A549 (cell line): ENCODE data around the gene CSMD2. TPM values are rescaled to one million over a fixed set of nuclear protein-coding genes. Genes with fewer than 3 reads are reported as not detected.

Experiments
- ATAC-seq, 2 experiments: fragments of 200-7000 bp in 1 of 2; fragments of >200 bp in 1 of 2; cut with Nextera tagmentation in 1 of 2; cut with Tn5 transposase in 1 of 2; 3 replicates each; pipeline versions ENCODE4 v1.8.0 to v1.9.1; 2018 to 2020; ENCODE audit warnings: mild to moderate bottlenecking in 1 of 2, moderate library complexity in 1 of 2
- CTCF ChIA-PET: fragments of 300-600 bp; sonication (Branson Sonifier 250); formaldehyde crosslinking; extraction: SDS; loops from one replicate; lab custom pipeline; 2021; ENCODE audit warnings: antibody characterized with exemption, inconsistent platforms; lab: Yijun Ruan, JAX
- POLR2A ChIA-PET: fragments of 350-600 bp; formaldehyde crosslinking; extraction: SDS; loops from one replicate; lab custom pipeline; 2021; ENCODE audit warnings: antibody characterized with exemption, inconsistent platforms; lab: Yijun Ruan, JAX
- DNase-seq, 2 experiments: peaks; one replicate each; pipeline versions ENCODE4 v3.0.0 to v3.0.0-alpha.2; 2011 to 2016; ENCODE audit warnings: low read depth in 1 of 2, low spot score in 1 of 2
- FAIRE-seq: peaks from 2 replicates; lab custom pipeline; 2011; peaks lifted over from hg19 to GRCh38; lab: Jason Lieb, UNC
- H3K27ac ChIP-seq, 2 experiments: fragments of >200 bp; sonication (Bioruptor Twin); formaldehyde crosslinking; 3 replicates each; pipeline ENCODE4 v1.5.1; 2016 to 2017
- H3K4me1 ChIP-seq: fragments of >200 bp; sonication (Bioruptor Twin); formaldehyde crosslinking; 3 replicates; pipeline ENCODE4 v1.6.1; 2016
- H3K4me2 ChIP-seq: fragments of >200 bp; sonication (Bioruptor Twin); formaldehyde crosslinking; 3 replicates; pipeline ENCODE4 v1.6.1; 2016
- H3K4me3 ChIP-seq: fragments of >200 bp; sonication (Bioruptor Twin); formaldehyde crosslinking; 3 replicates; pipeline ENCODE4 v1.5.1; 2016
- H3K9me3 ChIP-seq: fragments of >200 bp; sonication (Bioruptor Twin); formaldehyde crosslinking; 3 replicates; pipeline ENCODE4 v1.6.1; 2016
- CBX8 ChIP-seq: fragments of 200-600 bp; sonication (generic); IDR thresholded peaks from 2 replicates; pipeline ENCODE4 v1.6.1; 2016
- CHD2 ChIP-seq: fragments of 150-350 bp; IDR thresholded peaks from 2 replicates; pipeline ENCODE4 v1.6.1; 2014; ENCODE audit warnings: low read length; ENCODE audit not compliant: partially characterized antibody
- CHD4 ChIP-seq: fragments of 200-600 bp; sonication (generic); IDR thresholded peaks from 2 replicates; pipeline ENCODE4 v1.6.1; 2016; ENCODE audit warnings: antibody characterized with exemption, mild to moderate bottlenecking, borderline replicate concordance
- EHF ChIP-seq: fragments of 250-450 bp; sonication (Bioruptor Pico); IDR thresholded peaks from 2 replicates; pipeline ENCODE4 v1.5.0; 2020; ENCODE audit warnings: mild to moderate bottlenecking
- FOSL2 ChIP-seq, 2 experiments: fragments of 450-650 bp in 1 of 2; fragments of >200 bp in 1 of 2; sonication (Bioruptor Twin) in 1 of 2; formaldehyde crosslinking; IDR thresholded peaks; 2 replicates each; pipeline versions ENCODE4 v1.5.0 to v1.6.1; 2016 to 2020; ENCODE audit warnings: mild to moderate bottlenecking in 1 of 2, moderate library complexity in 1 of 2
- JUN ChIP-seq, 2 experiments: fragments of >200 bp; sonication (Bioruptor Twin); formaldehyde crosslinking; IDR thresholded peaks; 2 replicates in 1 of 2; 3 replicates in 1 of 2; pipeline ENCODE4 v1.6.1; 2016 to 2017
- MAZ ChIP-seq: fragments of 150-350 bp; IDR thresholded peaks from 2 replicates; pipeline ENCODE4 v1.6.1; 2014; ENCODE audit warnings: antibody characterized with exemption, low read depth, low read length, borderline replicate concordance
- NFE2L2 ChIP-seq: fragments of 150-350 bp; conservative IDR thresholded peaks from 2 replicates; pipeline ENCODE4 v1.6.1; 2014; ENCODE audit warnings: low read length
- NPAS2 ChIP-seq: fragments of 250-450 bp; sonication (Bioruptor Pico); IDR thresholded peaks from 2 replicates; pipeline ENCODE4 v1.8.0; 2022; ENCODE audit warnings: mild to moderate bottlenecking, moderate library complexity, borderline replicate concordance
- PHF8 ChIP-seq: fragments of 200-600 bp; sonication (generic); IDR thresholded peaks from 2 replicates; pipeline ENCODE4 v1.6.1; 2016; ENCODE audit warnings: low read depth, mild to moderate bottlenecking, antibody characterized with exemption, moderate library complexity, borderline replicate concordance
- POLR2AphosphoS2 ChIP-seq: conservative IDR thresholded peaks from 2 replicates; pipeline ENCODE4 v1.6.1; 2012; ENCODE audit warnings: low read length, improper control_type of control experiment, inconsistent platforms
- RAD21 ChIP-seq, 2 experiments: fragments of >200 bp in 1 of 2; sonication (Bioruptor Twin) in 1 of 2; formaldehyde crosslinking in 1 of 2; IDR thresholded peaks in 1 of 2; conservative IDR thresholded peaks in 1 of 2; 2 replicates in 1 of 2; 3 replicates in 1 of 2; pipeline ENCODE4 v1.6.1; 2012 to 2018; ENCODE audit warnings: inconsistent platforms in 1 of 2
- RNF2 ChIP-seq: fragments of 200-600 bp; sonication (generic); IDR thresholded peaks from 2 replicates; pipeline ENCODE4 v1.6.1; 2016; ENCODE audit warnings: low read depth, mild to moderate bottlenecking, antibody characterized with exemption, moderate library complexity, borderline replicate concordance
- SMC3 ChIP-seq: fragments of >200 bp; sonication (Bioruptor Twin); formaldehyde crosslinking; IDR thresholded peaks from 3 replicates; pipeline ENCODE4 v1.6.1; 2018; ENCODE audit warnings: inconsistent platforms
- ZFP36 ChIP-seq: fragments of 450-650 bp; IDR thresholded peaks from 2 replicates; pipeline ENCODE4 v1.6.1; 2014; ENCODE audit warnings: borderline replicate concordance; ENCODE audit not compliant: partially characterized antibody
- ZNF302 ChIP-seq: fragments of 250-450 bp; sonication (Bioruptor Pico); IDR thresholded peaks from 2 replicates; pipeline ENCODE4 v1.9.0; 2021; ENCODE audit warnings: inconsistent platforms, mild to moderate bottlenecking, moderate library complexity
- WGBS: methylation state at CpG from one replicate; pipeline ENCODE4 v1.1.6; 2017; ENCODE audit errors: missing lambda C conversion rate; 5-methylcytosine and 5-hydroxymethylcytosine counted together
- polyA plus RNA-seq, 4 experiments: library from polyadenylated mRNA; depleted of rRNA in 3 of 4; stranded (reverse); fragments of >200 nt; fragmentation: RNase III in 1 of 4; extraction: RNeasy Plus Mini Kit Qiagen cat#74134 plus additional on column Dnase treatment in 1 of 4; gene quantifications; 2 replicates in 3 of 4; 3 replicates in 1 of 4; pipeline ENCODE4 v1.2.3, GENCODE V29; 2011 to 2017
- TF ChIP-seq, protein P1 (sequence below): fragments of 250-450 bp; sonication (Bioruptor Pico); IDR thresholded peaks from 2 replicates; pipeline ENCODE4 v1.5.0; 2020; ENCODE audit warnings: low read depth, mild to moderate bottlenecking, moderate library complexity
- TF ChIP-seq, protein P2 (sequence below): fragments of >200 bp; sonication (Bioruptor Twin); formaldehyde crosslinking; IDR thresholded peaks from 3 replicates; pipeline ENCODE4 v1.5.1; 2016
- TF ChIP-seq, protein P3 (sequence below): fragments of 150-350 bp; IDR thresholded peaks from 2 replicates; pipeline ENCODE4 v1.6.1; 2014; ENCODE audit warnings: low read depth, mild to moderate bottlenecking, low read length

Gene CSMD2
- polyA plus RNA-seq, 2 of the 4 experiments (the other 2 are of a cell fraction) = not detected

DNA sequence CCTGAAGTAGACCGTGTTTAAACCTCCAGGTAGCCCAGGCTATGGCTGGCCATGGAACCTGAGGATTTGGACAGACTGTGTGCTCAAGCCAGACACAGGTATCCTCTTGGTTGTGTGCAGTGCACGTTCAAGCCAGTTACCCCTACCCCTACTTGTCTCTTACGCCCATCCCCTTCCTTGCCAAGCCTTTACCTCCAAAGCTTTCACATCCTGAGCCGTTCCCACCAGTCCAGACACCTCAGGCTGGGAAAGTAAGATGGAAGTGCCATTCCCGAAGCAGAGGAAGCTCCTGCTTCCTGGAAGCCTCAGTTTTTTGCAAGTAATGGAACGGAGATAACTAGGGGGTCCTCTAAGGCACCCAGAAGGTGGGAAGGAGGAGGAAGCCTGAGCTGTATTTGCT is 342.6 kb downstream of the CSMD2 start:
- no peak for TF ChIP-seq SMC3
- no peak for TF ChIP-seq ZNF302 (CRISPR knock-in tag)
- no peak for TF ChIP-seq POLR2AphosphoS2
- no peak for TF ChIP-seq NPAS2 (CRISPR knock-in tag)
- TF ChIP-seq EHF (CRISPR knock-in tag) = no peak
- no peak for TF ChIP-seq RNF2
- no peak for TF ChIP-seq MAZ
- no peak for TF ChIP-seq RAD21 (conservative IDR thresholded peaks at IDR 0.05 in 1 of 2, IDR thresholded peaks at IDR 0.05 in 1 of 2)
- TF ChIP-seq, protein P1, sequence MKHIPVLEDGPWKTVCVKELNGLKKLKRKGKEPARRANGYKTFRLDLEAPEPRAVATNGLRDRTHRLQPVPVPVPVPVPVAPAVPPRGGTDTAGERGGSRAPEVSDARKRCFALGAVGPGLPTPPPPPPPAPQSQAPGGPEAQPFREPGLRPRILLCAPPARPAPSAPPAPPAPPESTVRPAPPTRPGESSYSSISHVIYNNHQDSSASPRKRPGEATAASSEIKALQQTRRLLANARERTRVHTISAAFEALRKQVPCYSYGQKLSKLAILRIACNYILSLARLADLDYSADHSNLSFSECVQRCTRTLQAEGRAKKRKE (CRISPR knock-in tag) = no peak
- TF ChIP-seq, protein P2, sequence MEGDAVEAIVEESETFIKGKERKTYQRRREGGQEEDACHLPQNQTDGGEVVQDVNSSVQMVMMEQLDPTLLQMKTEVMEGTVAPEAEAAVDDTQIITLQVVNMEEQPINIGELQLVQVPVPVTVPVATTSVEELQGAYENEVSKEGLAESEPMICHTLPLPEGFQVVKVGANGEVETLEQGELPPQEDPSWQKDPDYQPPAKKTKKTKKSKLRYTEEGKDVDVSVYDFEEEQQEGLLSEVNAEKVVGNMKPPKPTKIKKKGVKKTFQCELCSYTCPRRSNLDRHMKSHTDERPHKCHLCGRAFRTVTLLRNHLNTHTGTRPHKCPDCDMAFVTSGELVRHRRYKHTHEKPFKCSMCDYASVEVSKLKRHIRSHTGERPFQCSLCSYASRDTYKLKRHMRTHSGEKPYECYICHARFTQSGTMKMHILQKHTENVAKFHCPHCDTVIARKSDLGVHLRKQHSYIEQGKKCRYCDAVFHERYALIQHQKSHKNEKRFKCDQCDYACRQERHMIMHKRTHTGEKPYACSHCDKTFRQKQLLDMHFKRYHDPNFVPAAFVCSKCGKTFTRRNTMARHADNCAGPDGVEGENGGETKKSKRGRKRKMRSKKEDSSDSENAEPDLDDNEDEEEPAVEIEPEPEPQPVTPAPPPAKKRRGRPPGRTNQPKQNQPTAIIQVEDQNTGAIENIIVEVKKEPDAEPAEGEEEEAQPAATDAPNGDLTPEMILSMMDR = no peak

DNA sequence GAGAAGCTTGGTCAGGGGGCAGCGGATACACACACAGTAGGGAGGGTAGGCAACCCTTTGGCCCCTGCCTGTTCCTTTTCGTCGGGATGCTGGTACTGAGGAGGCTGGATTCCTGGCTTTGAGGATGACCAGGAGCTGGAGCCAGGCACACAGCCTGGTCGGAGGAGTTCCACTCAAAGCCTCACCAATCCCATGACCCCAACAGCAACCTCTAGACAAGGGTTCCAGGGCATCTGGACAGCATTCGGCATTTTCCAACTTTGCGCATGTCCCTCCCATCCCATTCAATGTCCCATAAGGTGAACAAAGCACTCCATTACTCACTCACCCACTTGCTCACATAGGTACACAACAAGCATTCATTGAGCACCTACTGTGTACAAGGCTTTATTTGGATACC is 343.7 kb downstream of the CSMD2 start:
- ChIA-PET CTCF (no interaction called here), POLR2A (no interaction called here)
- H3K27ac ChIP-seq = no peak overlapping the region
- H3K4me1 ChIP-seq = no peaks in the 10 kb centered on the region
- no peak overlapping the region for H3K4me3 ChIP-seq
- DNase-seq (no peak), ATAC-seq (no peak), FAIRE-seq (no peak)
- TF ChIP-seq ZFP36 (no peak), JUN (IDR thresholded peaks at IDR 0.05) (no peak), FOSL2 (IDR thresholded peaks at IDR 0.05) (no peak), FOSL2 (CRISPR knock-in tag; IDR thresholded peaks at IDR 0.05) (no peak), PHF8 (no peak), CHD2 (no peak), CHD4 (no peak), NFE2L2 (no peak), CBX8 (no peak), EHF (CRISPR knock-in tag) (no peak)
- TF ChIP-seq, protein P2 = no peak
- TF ChIP-seq, protein P3, sequence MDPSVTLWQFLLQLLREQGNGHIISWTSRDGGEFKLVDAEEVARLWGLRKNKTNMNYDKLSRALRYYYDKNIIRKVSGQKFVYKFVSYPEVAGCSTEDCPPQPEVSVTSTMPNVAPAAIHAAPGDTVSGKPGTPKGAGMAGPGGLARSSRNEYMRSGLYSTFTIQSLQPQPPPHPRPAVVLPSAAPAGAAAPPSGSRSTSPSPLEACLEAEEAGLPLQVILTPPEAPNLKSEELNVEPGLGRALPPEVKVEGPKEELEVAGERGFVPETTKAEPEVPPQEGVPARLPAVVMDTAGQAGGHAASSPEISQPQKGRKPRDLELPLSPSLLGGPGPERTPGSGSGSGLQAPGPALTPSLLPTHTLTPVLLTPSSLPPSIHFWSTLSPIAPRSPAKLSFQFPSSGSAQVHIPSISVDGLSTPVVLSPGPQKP = no peak
- no peaks in the 10 kb centered on the region for H3K9me3 ChIP-seq
- no peak overlapping the region for H3K4me2 ChIP-seq
- WGBS = 43% methylated on average over 5 of the region's 6 CpGs

More for the DNA sequence above, 342.6 kb downstream of the CSMD2 start:
- Histone ChIP-seq H3K4me1 (no peaks in the 10 kb centered on the region), H3K4me2 (no peak overlapping the region), H3K9me3 (no peaks in the 10 kb centered on the region), H3K4me3 (no peak overlapping the region), H3K27ac (no peak overlapping the region)
- ATAC-seq (no peak), FAIRE-seq (no peak), DNase-seq (no peak)
- 7% methylated on average over 5 of the region's 6 CpGs for WGBS
- ChIA-PET CTCF (no interaction called here), POLR2A (no interaction called here)
